UCSD-AML1 (cell line): ENCODE data around the gene UFM1.
"Not testable (repeated sequence)": the region's sequence is repeated elsewhere in the genome, so short reads cannot be mapped to it uniquely, and the experiment has no call there.

Source experiments
- DNase-seq: peaks from one replicate; lab custom pipeline; 2025; ENCODE audit not compliant: unreplicated experiment; lab: John Stamatoyannopoulos, UW

The UFM1 gene

DNA sequence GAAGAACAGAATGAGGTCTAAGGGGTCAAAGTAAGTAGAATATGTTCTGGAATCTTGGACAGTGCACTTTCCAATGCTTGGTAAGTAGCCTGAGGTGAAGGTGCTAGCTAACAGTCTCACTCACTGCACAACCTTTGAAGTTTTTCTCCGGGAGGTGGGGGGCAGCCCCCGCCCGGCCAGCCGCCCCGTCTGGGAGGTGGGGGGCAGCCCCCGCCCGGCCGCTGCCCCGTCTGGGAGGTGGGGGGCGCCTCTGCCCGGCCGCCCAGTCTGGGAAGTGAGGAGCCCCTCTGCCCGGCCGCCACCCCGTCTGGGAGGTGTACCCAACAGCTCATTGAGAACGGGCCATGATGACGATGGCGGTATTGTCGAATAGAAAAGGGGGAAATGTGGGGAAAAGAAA lies 14.1 kb downstream of the UFM1 start:
- DNase-seq, result not testable (repeated sequence)

DNA sequence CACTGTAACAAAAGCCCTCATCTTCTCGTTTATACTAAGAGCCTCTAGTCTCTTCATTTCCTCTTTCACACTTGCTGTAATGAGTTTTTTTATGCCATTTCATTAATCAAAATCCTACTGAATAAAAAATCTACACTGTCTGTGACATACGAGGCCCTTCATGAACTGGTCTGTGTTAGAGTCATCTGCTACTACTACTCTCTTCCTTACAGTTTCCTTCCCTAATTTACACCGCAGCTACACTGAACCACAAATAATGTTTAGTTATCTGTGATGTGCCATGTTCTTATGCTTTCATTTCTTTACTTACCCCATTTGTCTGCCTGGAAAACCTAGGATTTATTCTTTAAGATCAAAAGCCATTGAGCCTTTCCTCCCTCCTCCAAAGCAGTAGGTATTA lies 16.0 kb downstream of the UFM1 start:
- no peak for DNase-seq

DNA sequence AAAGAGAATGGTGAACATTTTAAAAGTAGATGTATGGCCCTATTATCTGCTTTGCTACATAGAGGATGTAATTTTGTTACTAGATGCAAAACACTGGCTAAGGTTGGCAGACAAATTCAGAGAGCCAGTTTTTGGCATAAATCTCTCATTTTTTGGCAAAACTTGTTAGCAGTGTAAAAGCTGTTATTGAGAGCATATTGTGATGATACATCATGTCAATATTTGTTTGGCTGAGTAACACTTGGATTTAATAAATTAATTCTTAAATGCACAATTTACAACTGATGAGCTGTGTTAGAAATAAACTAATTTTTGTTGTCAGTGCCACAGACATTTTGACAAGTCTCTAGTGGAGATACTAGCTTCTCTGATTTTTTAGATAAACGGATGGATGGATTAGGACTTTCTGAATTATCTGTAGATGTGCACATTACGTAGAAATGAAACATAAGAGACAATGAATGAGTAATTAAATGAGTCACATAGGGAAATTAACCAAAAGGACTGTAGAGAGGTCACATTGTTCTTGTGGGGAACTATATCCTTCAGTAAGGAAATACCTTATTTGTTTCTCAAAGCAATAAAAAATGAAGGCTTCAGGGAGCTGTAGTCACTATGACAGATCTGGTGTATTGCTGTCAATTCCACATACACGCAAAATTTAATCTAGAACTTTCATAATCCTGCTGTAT lies 17.4 kb downstream of the UFM1 start:
- no peak for DNase-seq

DNA sequence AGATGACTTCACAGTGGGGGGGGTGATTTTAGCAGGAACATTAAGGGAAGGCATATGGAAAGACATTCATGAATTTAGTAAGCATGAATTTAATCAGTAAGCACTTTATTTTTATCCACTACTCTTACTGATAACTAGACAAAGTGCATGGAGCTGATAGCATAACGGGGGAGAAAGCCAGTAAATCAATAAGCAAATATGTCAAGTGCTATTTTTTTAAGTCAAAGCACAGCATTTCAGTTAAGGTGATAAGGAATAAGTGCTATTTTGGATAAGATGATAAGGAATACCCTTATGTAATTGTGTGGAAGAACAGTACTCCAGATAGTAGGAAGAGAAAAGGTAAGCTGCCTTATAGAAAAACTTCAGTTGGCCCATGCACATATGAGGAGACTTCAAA lies 19.4 kb downstream of the UFM1 start:
- no peak for DNase-seq

DNA sequence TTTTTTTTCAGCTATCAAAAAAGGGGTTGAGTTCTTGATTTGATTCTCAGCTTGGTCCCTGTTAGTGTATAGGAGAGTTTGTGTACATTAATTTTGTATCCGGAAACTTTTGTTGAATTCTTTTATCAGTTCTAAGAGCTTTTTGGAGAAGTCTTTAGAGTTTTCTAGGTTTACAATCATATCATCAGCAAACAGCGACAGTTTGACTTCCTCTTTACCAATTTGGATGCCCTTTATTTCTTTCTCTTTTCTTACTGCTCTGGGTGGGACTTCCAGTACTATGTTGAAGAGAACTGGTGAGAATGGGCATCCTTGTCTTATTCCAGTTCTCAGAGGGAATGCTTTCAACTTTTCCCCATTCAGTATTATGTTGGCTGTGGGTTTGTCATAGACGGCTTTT lies 20.4 kb downstream of the UFM1 start:
- DNase-seq, result not testable (repeated sequence)

DNA sequence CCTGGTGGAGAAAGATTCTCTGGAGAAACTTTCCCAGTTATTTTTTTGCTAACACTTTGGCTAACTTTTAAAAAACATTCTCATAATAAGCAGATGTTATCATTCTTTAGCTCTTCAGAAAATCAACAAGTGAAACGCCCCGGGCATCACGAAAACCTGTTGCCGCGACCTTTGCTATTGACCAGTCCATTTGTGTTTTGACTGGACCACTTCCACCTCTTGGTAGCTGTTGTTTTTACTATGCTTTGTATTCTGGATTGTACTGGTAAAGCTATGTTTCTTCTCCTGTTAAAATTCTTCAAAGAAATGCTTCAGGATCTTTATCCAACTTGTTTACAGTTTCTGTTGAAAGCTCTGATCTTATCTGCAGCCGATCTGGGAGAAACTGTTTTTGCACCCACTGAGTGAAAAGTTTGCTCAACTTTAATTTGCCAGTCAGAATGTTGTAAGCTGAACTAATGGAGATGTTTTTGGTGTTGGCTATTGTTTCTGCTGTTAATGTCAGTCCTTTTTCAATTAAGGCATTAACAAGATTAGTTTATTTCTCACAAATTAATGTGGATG lies 23.3 kb downstream of the UFM1 start:
- no peak for DNase-seq

DNA sequence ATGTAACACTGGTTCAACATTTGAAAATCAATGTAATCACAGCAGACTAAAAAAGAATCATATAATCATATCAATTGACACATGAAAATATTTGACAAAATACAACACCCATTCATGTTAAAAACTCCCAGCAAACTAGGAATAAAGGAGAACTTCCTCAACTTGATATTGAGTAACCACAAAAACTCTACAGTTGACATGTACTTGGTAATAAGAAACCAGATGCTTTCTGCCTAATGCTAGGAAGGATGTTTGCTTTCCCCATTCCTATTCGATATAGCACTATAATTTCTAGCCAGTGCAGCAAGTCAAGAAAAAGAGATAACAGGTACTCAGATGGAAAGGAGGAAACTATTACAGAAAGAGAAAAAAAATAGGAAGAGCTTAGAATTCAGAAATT lies 26.9 kb downstream of the UFM1 start:
- DNase-seq, result no peak

DNA sequence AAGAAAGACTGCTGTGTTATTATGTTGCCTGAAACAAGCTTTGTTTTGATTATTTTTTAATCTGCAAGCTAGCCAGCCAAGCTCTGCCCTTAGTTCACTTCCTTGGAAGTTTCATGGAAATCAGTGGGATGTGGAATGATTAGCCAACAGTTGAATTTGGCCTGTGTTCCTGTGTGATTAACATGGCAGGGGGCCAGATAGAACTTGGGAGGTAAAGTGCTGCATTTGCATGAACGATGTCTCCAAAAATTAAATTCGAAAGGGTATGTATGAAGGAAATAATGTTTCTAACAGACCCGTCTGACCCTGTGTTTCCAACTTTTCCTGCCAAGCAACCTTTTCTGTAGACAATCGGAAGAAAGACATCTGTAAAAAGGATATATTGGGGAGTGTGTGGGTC lies 32.2 kb downstream of the UFM1 start:
- DNase-seq, result no peak

DNA sequence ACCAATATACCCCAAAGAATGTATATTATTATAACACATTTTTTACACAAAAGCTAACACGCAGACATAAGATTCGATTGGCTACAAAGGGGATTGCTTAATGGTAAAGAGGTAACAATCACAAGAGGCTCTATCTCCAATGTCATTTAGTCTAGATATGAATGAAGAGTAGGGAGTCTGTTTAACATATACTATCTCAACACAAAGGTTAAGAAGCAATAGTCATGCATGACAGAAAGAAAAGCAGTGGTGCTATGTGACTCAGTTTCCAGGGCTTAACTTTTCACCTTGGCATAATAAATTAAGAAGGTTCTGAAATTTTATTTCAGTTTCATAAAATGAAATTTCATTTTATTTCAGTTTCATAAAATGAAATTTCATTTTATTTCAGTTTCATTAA lies 33.3 kb downstream of the UFM1 start:
- no peak for DNase-seq

DNA sequence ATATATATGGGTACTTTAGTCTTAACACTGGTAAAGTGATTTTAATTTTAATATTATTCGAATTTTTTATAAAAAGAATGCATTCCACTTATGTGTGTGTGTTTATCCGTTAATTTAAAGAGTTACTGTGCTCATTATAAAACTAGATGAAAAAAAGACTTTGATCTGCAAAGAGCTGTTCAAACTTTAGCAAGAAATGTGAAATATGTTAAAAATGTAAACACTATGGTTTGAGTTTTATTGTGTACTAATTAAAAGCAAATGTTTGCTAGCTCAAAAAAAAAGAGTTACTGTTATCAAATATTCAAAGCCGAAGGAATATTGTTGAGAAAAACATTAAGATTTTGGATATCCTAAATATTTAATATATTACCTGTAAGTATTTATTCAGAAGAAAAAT lies 34.5 kb downstream of the UFM1 start:
- DNase-seq, result no peak

DNA sequence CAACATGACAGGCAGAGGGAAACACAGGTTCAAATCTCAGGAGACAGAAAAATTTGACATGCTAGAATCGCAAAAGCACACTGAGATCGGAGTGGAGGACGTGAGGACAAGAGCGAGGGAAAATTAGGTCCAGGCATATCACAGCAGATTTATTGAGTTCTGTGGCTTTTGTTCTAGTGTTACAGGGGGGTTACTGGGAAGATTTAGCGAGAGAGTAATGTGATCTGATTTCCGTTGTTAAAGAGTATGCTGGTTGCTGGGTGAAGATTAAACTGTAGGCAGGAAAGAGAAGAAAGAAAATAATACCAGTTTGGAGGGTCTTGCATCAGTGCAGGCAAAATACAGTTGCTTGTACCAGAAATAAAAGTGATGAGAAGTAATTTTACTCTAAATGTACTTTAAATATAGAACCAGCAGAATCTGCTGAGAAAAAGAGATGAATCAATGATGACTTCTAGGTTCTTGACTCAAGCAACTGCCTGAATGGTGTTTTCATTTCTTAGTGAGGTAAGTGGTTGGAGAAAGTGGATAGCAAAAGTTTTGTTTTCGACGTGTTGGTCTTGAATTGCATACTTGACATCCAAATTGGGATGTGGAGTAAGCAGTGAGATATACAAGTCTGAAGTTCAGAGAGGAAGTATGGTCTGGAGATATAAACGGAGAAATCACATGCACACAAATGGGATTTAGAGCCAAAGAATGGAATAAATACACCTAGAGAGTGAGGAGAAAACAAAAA lies 35.7 kb downstream of the UFM1 start:
- DNase-seq, result no peak

DNA sequence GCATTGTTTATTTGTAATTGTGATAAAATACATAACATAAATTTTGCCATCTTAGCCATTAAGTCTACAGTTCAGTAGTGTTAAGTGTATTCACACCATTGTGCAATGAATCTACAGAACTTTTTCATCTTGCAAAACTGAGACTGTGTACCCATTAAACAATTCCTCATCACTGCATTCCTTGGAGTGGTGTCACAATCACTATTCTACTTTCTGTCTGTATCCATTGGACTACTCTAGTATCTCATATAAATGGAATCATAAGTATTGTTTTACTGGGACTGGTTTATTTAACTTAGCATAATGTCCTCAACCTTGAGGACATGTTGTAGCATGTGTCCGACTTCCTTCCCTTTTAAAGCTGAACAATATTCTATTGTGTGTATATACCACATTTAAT lies 36.8 kb downstream of the UFM1 start:
- no peak for DNase-seq

DNA sequence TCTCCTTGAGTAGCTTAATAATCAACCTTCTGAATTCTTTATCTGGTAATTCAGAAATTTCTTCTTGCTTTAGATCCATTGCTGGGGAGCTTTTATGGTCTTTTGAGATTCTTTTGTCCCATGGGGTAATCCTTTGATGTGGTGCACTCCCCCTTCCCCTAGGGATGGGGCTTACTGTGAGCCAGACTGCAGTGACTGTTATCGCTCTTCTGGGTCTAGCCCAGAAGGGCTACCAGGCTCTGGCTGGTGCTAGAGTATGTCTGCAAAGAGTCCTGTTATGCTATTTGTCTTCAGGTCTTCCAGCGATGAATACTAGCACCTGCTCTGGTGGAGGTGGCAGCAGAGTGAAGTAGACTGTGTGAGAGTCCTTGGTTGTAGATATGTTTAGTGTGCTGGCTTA lies 41.7 kb downstream of the UFM1 start:
- DNase-seq, result no peak

DNA sequence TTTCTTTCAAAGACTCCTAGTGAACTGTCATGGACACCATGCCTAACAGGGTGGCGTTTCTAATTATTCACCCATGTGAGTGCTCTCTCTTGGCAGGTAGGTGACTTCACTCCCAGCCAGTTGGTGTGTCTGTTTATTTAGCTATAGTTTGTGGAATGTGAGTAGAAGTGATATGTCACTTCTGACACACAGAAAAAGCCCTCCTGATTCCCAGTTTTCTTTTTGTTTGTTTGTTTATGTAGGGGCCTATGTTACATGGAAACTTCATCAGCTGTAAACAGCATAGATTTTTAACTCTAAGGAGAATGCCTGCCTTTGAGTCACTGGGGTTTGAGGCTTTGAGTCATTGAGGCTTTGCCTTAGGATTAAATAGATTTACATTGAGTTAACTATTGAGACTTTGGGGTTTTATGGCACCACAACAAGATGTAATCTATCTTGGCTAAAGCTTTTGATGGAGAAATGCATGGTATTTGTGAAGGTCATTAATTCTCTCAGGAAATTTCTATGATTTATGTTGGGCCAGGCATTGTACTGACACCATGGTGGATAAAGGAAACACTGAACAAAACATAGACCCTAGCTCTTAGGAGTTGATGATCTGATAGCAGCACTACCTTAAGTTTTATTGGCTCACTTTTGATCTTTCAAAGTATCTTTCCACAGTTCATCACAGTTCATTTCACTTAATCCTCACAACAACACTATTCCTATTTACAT lies 45.3 kb downstream of the UFM1 start:
- no peak for DNase-seq

DNA sequence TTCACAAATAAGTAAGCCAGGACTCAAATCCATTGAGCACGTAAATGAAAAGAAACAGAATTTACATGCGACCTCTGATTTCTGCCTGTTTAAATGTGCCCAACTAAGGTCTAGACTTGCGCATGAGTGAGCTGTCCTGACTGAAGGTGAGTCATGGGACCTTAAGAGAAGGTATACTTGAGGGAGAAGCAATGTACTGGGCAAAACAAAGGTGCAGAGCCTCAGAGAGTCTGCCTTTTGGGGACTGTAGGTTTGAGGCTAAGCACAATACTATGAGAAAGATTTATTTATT lies 45.8 kb downstream of the UFM1 start:
- no peak for DNase-seq

DNA sequence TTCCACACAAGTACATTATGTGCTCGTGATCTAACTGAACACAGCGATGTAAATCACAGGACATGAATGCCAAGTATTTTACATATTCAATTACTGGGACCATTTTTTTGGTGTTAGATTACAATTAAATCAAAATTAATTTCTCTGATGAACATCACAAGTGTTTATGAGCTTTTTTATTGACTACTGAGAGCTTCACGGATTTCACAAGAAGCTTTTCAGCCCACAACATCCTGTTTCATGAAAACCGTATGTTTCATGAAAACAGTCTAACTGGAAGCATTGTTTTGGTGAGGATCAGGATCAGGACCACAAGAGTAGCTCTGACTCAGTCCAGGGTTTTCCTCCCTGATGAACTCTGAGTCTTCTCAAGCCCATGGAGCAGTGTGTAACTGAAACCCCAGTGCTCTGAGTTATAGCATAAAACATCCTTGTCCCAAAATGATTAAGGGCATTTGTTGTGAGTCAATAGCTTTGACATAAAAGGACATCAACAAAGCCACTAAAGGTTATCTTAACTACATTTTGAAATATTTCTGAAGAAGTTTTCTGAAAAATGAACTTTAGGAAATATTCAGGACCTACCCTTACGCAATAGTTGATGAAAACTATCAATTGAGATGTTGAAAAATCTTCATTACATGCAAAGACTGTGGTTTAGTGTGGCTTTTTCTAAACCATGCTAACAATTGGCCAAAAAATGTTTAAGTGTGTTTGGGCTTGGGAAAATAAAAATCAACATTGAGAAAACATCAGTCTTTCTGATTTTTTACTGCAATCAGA lies 49.3 kb downstream of the UFM1 start:
- DNase-seq, result no peak

DNA sequence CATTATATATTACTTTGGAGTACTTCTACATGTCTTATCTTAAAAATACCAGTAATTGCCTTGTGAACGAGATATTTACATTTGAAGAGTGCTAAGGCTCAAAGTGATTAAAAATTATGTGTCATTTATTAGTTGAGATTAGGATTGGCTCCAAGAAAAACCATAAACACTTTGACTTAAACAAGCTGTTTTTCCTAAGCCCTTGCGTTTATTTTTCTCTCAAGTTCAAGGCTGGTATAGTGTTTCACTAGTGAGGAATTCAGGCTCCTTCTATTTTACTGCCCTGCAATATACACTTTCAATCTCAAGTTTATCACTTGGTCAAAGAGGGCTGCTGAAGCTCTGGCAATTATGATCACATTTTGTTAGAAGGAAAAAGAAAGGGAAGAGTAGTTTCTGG lies 49.9 kb downstream of the UFM1 start:
- DNase-seq, result no peak

DNA sequence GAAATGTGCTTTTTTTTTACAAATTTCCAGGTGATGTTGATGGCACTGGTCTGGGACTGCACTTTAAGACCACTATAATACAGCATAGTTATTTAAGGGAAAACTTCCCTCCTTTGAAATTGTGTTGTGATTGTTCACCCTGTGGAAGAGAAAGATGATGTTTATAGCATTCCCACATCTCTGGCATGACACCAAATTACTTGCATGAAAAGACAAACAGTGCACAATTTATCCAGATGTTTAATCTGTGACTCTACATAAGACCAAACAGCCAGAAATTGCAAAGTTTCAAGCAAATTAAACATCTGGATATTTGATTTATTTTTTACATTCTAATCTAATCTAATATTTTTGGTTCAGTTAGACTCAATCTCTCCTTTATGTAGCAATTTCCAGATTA lies 51.6 kb downstream of the UFM1 start:
- DNase-seq, result no peak

DNA sequence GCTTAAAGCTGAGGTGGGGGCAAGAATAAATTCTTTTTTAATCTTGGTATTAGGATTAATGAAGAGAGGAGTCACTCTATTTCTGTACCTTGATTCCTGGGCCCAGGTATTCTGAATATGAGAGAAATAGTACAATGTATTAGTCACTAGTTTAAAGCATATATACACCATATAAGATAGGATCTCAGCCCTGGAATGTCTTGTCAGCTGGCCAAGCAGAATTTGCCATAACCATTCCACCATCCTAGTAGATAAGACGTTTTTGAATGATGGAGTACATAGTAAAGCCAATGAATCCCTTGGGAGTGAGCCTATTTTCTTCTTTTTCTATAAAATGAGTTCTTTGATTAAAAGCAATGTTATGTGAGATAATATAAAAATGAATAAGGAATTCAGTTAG lies 55.6 kb downstream of the UFM1 start:
- no peak for DNase-seq

DNA sequence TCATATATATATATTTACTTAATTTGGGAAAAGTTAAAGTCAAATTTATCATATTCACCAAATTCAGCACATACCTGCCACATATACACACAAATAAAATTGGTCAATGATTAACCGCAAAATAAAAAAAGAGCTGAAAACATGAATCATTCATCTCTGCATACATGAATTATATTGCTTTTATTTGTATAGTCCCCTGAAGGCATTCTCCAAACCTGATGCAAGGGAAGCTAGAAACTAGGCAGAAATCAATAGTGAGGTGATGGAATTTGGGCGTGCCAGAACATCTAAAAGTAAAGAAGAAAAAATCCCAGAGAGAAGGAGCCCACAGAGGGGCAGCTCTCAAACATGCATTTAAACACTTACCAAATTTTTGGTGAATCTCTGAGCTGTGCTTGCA lies 60.1 kb downstream of the UFM1 start:
- no peak for DNase-seq

DNA sequence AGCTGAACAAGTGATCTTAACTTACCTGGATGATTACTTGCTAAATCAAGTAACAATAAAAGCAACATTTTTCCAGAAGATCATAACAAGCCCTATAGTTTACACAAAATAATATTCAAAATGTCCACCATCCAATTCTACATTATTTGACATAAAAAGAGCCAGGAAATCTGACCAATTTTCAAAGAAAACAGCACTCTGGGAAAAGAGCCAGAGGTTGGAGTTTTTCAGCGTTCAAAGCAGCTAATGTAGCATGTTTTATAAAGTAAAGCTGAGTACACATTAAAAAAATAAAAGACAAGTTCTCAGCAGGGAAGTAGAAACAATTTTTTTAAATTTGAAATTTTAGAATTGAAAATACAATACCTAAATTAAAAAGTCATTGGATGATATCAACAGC lies 62.6 kb downstream of the UFM1 start:
- DNase-seq, result no peak
